HEK293 (cell line): ENCODE results near the gene RFNG.

Experiments
- CTCF ChIA-PET: fragments of 350-600 bp; formaldehyde crosslinking; extraction: SDS; loops from one replicate; lab custom pipeline; 2021; ENCODE audit warnings: antibody characterized with exemption; lab: Yijun Ruan, JAX
- POLR2A ChIA-PET: fragments of 300-600 bp; formaldehyde crosslinking; extraction: SDS; loops from one replicate; lab custom pipeline; 2020; ENCODE audit warnings: antibody characterized with exemption, inconsistent platforms; lab: Yijun Ruan, JAX
- H3K27ac ChIP-seq: fragments of 200-500 bp; sonication (Bioruptor generic); 2 replicates; pipeline ENCODE4 v1.5.1; 2014; ENCODE audit warnings: low read depth, low read length, control low read depth, inconsistent platforms; ENCODE audit errors: extremely low read depth
- H3K36me3 ChIP-seq, 2 experiments: fragments of 200-500 bp in 1 of 2; sonication (Bioruptor generic) in 1 of 2; 1 replicate in 1 of 2; 2 replicates in 1 of 2; pipeline ENCODE4 v1.5.1; 2014 to 2017; ENCODE audit warnings: inconsistent platforms in 2 of 2, low read length in 2 of 2; ENCODE audit not compliant: control insufficient read depth in 2 of 2, insufficient read depth in 1 of 2
- H3K4me1 ChIP-seq: fragments of 200-500 bp; sonication (Bioruptor generic); 2 replicates; pipeline ENCODE4 v1.5.1; 2014; ENCODE audit warnings: mild to moderate bottlenecking, low read length, inconsistent platforms; ENCODE audit not compliant: control insufficient read depth, insufficient read depth
- H3K4me3 ChIP-seq: 2 replicates; pipeline ENCODE4 v1.5.1; 2011; ENCODE audit warnings: low read depth, mild to moderate bottlenecking, control low read depth, low read length, moderate library complexity
- H3K9me3 ChIP-seq: fragments of 200-500 bp; sonication (Bioruptor generic); 2 replicates; pipeline ENCODE4 v1.5.1; 2014; ENCODE audit warnings: low read depth, low read length, inconsistent platforms; ENCODE audit not compliant: control insufficient read depth, insufficient read depth
- AEBP2 ChIP-seq: fragments of 450-650 bp; formaldehyde crosslinking; IDR thresholded peaks from 2 replicates; pipeline ENCODE4 v1.5.1; 2016; ENCODE audit warnings: missing biosample characterization, missing genetic modification characterization, borderline replicate concordance
- HIC1 ChIP-seq: fragments of 450-650 bp; formaldehyde crosslinking; IDR thresholded peaks from 2 replicates; pipeline ENCODE4 v1.5.1; 2016; ENCODE audit warnings: missing biosample characterization, missing genetic modification characterization
- SP2 ChIP-seq: fragments of 450-650 bp; formaldehyde crosslinking; IDR thresholded peaks from 2 replicates; pipeline ENCODE4 v1.5.1; 2016; ENCODE audit warnings: missing biosample characterization, missing genetic modification characterization
- ZBTB11 ChIP-seq: fragments of 450-650 bp; formaldehyde crosslinking; conservative IDR thresholded peaks from 2 replicates; pipeline ENCODE4 v1.5.1; 2016; ENCODE audit warnings: low read depth, missing biosample characterization, missing genetic modification characterization
- ZNF280C ChIP-seq: fragments of 450-650 bp; formaldehyde crosslinking; IDR thresholded peaks from 2 replicates; pipeline ENCODE4 v1.5.1; 2016; ENCODE audit warnings: missing biosample characterization, missing genetic modification characterization
- ZNF624 ChIP-seq: fragments of 450-650 bp; formaldehyde crosslinking; IDR thresholded peaks from 2 replicates; pipeline ENCODE4 v1.5.1; 2017; ENCODE audit warnings: missing biosample characterization, missing genetic modification characterization
- ZNF843 ChIP-seq: fragments of 450-650 bp; formaldehyde crosslinking; IDR thresholded peaks from 2 replicates; pipeline ENCODE4 v1.5.1; 2016; ENCODE audit warnings: missing biosample characterization, missing genetic modification characterization

Gene RFNG

GRCh38 chr17:82014432-82014831 lies 37.2 kb downstream of the RFNG start:
- Histone ChIP-seq H3K27ac (no peak overlapping the region), H3K36me3 (peaks cover 0 to 18% of the 10 kb centered on the region in 2 experiments; a peak in 1 of 3 replicates)
- POLR2A ChIA-PET = no interaction called here

More at GRCh38 chr17:82014432-82014831, 37.2 kb downstream of the RFNG start:
- H3K9me3 ChIP-seq = no peaks in the 10 kb centered on the region
- TF ChIP-seq AEBP2 (tag by site-specific recombination) (no peak), ZNF843 (tag by site-specific recombination) (no peak), ZNF624 (tag by site-specific recombination) (no peak), ZNF280C (no peak), ZBTB11 (tag by site-specific recombination) (no peak), SP2 (0 out of 2 replicates have a peak, but pooled peaks have one; percentile 22), HIC1 (peak; percentile 90)
- TF ChIP-seq, all 188 proteins: peak for 2
- H3K4me1 ChIP-seq = no peaks in the 10 kb centered on the region
- CTCF ChIA-PET = interaction anchor here (0.5 to 0.7 kb wide), 2 partner anchors 12 to 142 kb away, joined by 3 read pairs; no protein-coding TSS in a partner anchor
- H3K4me3 ChIP-seq = no peak overlapping the region
